B cell (primary cell): ENCODE measurements around the gene C9orf72. TPM values are rescaled to one million over a fixed set of nuclear protein-coding genes. Genes with fewer than 3 reads are reported as not detected.

Source experiments
- ATAC-seq: fragments of 200-7000 bp; cut with Tn5 transposase; one replicate; pipeline ENCODE4 v1.10.0; 2021; ENCODE audit warnings: low read depth, mild to moderate bottlenecking, moderate number of reproducible peaks, moderate library complexity
- CTCF ChIA-PET: fragments of 350-600 bp; sonication (Branson Sonifier 250); formaldehyde crosslinking; loops from one replicate; lab custom pipeline; 2021; ENCODE audit warnings: antibody characterized with exemption, inconsistent platforms; lab: Charles Lee
- POLR2A ChIA-PET: fragments of 350-600 bp; sonication (Branson Sonifier 250); formaldehyde crosslinking; loops from one replicate; lab custom pipeline; 2021; ENCODE audit warnings: antibody characterized with exemption; lab: Charles Lee
- DNase-seq: peaks from one replicate; pipeline ENCODE4 v3.0.0; 2013
- H2AFZ ChIP-seq: 2 replicates; pipeline ENCODE4 v1.6.1; 2012; ENCODE audit warnings: mild to moderate bottlenecking, low read depth, low read length; ENCODE audit not compliant: insufficient read depth, poor library complexity, severe bottlenecking
- H3K27ac ChIP-seq, 2 donors: 1 replicate in 1 of 2; 2 replicates in 1 of 2; pipeline ENCODE4 v1.5.1; 2012 to 2013; ENCODE audit warnings: low read length in 2 of 2, mild to moderate bottlenecking in 2 of 2, moderate library complexity in 1 of 2
- H3K27me3 ChIP-seq, 4 experiments: fragments of 200-600 bp in 1 of 4; sonication (generic) in 1 of 4; replicated peaks in 1 of 4; 1 replicate in 2 of 4; 2 replicates in 2 of 4; pipeline versions ENCODE4 v1.6.1 to v1.7.0; 2013 to 2016; ENCODE audit warnings: low read length in 3 of 4, mild to moderate bottlenecking in 2 of 4, mixed read lengths in 1 of 4, moderate library complexity in 1 of 4; ENCODE audit not compliant: insufficient read depth in 4 of 4, control insufficient read depth in 3 of 4; ENCODE audit errors: control extremely low read depth in 1 of 4
- H3K36me3 ChIP-seq, 2 experiments: replicated peaks in 1 of 2; 1 replicate in 1 of 2; 2 replicates in 1 of 2; pipeline versions ENCODE4 v1.6.1 to v1.7.1; 2013; ENCODE audit warnings: low read length in 1 of 2; ENCODE audit not compliant: insufficient read depth in 2 of 2, control insufficient read depth in 1 of 2; ENCODE audit errors: control extremely low read depth in 1 of 2, extremely low read depth in 1 of 2
- H3K4me1 ChIP-seq, 2 donors: fragments of 200-600 bp in 1 of 2; sonication (generic) in 1 of 2; 1 replicate in 1 of 2; 2 replicates in 1 of 2; pipeline versions ENCODE4 v1.5.1 to v1.6.1; 2013 to 2017; ENCODE audit warnings: low read length in 2 of 2; ENCODE audit not compliant: control insufficient read depth in 2 of 2, insufficient read depth in 2 of 2
- H3K4me2 ChIP-seq: replicated peaks from 2 replicates; pipeline ENCODE3; 2012; ENCODE audit warnings: mild to moderate bottlenecking, low read depth, low read length; ENCODE audit not compliant: poor library complexity, severe bottlenecking
- H3K4me3 ChIP-seq, 5 experiments: fragments of 200-600 bp in 1 of 5; sonication (generic) in 1 of 5; 1 replicate in 3 of 5; 2 replicates in 2 of 5; pipeline versions ENCODE4 v1.5.1 to v1.7.0; 2011 to 2016; ENCODE audit warnings: low read length in 4 of 5, mild to moderate bottlenecking in 4 of 5, low read depth in 2 of 5, control low read depth in 1 of 5, moderate library complexity in 1 of 5; ENCODE audit not compliant: insufficient read depth in 1 of 5; ENCODE audit errors: control extremely low read depth in 1 of 5, extremely low read depth in 1 of 5
- H3K79me2 ChIP-seq: fragments of 200-600 bp; sonication (generic); one replicate; pipeline ENCODE4 v1.6.0; 2016; ENCODE audit warnings: low read length; ENCODE audit not compliant: control insufficient read depth, insufficient read depth
- H3K9ac ChIP-seq: fragments of 200-600 bp; sonication (generic); 2 replicates; pipeline ENCODE4 v1.6.1; 2017; ENCODE audit warnings: mild to moderate bottlenecking, low read length, moderate library complexity
- H3K9me3 ChIP-seq, 3 donors: one replicate each; pipeline versions ENCODE4 v1.6.1 to v1.7.1; 2013; ENCODE audit warnings: low read length in 2 of 3; ENCODE audit not compliant: control insufficient read depth in 2 of 3, insufficient read depth in 1 of 3; ENCODE audit errors: control extremely low read depth in 1 of 3
- H4K20me1 ChIP-seq: 2 replicates; pipeline ENCODE4 v1.6.0; 2012; ENCODE audit warnings: mild to moderate bottlenecking, low read length; ENCODE audit not compliant: insufficient read depth, control insufficient read depth, poor library complexity, severe bottlenecking
- H3K27ac Mint-ChIP-seq: one replicate; pipeline ENCODE4 v1.8.0; 2021; ENCODE audit warnings: mixed read lengths
- H3K27me3 Mint-ChIP-seq: one replicate; pipeline ENCODE4 v1.8.0; 2021; ENCODE audit warnings: mixed read lengths
- H3K4me1 Mint-ChIP-seq: one replicate; pipeline ENCODE4 v1.8.0; 2021; ENCODE audit warnings: mixed read lengths
- H3K4me3 Mint-ChIP-seq: one replicate; pipeline ENCODE4 v1.8.0; 2021; ENCODE audit warnings: mixed read lengths
- H3K9me3 Mint-ChIP-seq: one replicate; pipeline ENCODE4 v1.8.0; 2022; ENCODE audit warnings: mixed read lengths; ENCODE audit not compliant: insufficient read depth
- CTCF ChIP-seq: fragments of 200-600 bp; IDR thresholded peaks from one replicate; pipeline ENCODE4 v1.8.0; 2022; ENCODE audit warnings: antibody characterized with exemption, mild to moderate bottlenecking
- EZH2 ChIP-seq: IDR thresholded peaks from 2 replicates; pipeline ENCODE4 v1.6.1; 2012; ENCODE audit warnings: borderline replicate concordance, low read depth, mild to moderate bottlenecking, moderate library complexity, low read length; ENCODE audit not compliant: insufficient read depth, poor library complexity, severe bottlenecking
- WGBS: methylation state at CpG from one replicate; pipeline ENCODE4 v1.1.5; 2013; ENCODE audit warnings: missing lambda C conversion rate; ENCODE audit not compliant: insufficient coverage; 5-methylcytosine and 5-hydroxymethylcytosine counted together
- intact Hi-C: fragments of 100-400 bp; cut with micrococcal nuclease; formaldehyde crosslinking; loops from one replicate; pipeline ENCODE4 v1.10.0; 2022
- polyA plus RNA-seq: library from polyadenylated mRNA; depleted of rRNA; stranded (reverse); fragments of >200 nt; gene quantifications from 2 replicates; pipeline ENCODE4 v1.2.3, GENCODE V29; 2012
- total RNA-seq, 2 donors: library from RNA; stranded (reverse); fragments of 120-200 nt in 1 of 2; gene quantifications; 1 replicate in 1 of 2; 2 replicates in 1 of 2; pipeline versions ENCODE4 v1.2.3 to v1.2.4, GENCODE V29; 2013 to 2022

The C9orf72 gene
- total and polyA plus RNA-seq, 2 donors (not counting 1 experiment from before 2014, with no cell fraction given) = 18.3 to 27.6 TPM

- Histone ChIP-seq H3K4me3 (peak overlapping the region; percentile 81 to 94 (median 92)), H2AFZ (peak overlapping the region; percentile 65), H3K36me3 (no peaks in the 10 kb centered on the region), H3K27me3 (no peaks in the 10 kb centered on the region), H3K9me3 (peaks cover 0 to 10% (median 0%) of the 10 kb centered on the region in 3 donors), H3K9ac (peak overlapping the region; percentile 99), H3K27ac (peak overlapping the region; percentile 97 to 99), H3K4me2 (peak overlapping the region; percentile 93), H4K20me1 (no peaks in the 10 kb centered on the region), H3K4me1 (peaks cover 16 to 19% of the 10 kb centered on the region in 2 donors), H3K79me2 (peaks cover 23% of the 10 kb centered on the region)
- H3K4me3 Mint-ChIP-seq = peak overlapping the region; percentile 98
- peak; percentile 84 for ATAC-seq
- H3K27me3 Mint-ChIP-seq = no peaks in the 10 kb centered on the region
- H3K9me3 Mint-ChIP-seq = peaks cover 7% of the 10 kb centered on the region
- intact Hi-C loops = loop anchor here (1.0 to 5.0 kb wide), 5 partner anchors 14 to 682 kb away; partner anchors contain the start of genes CAAP1, MOB3B and PLAA
- TF ChIP-seq EZH2 (no peak), CTCF (no peak)
- peak overlapping the region; percentile 100 for H3K27ac Mint-ChIP-seq
- 0% methylated on average over 26 of the region's 35 CpGs for WGBS
- peaks cover 27% of the 10 kb centered on the region for H3K4me1 Mint-ChIP-seq
- ChIA-PET CTCF (interaction anchor here (0.7 to 1.7 kb wide), 4 partner anchors 10 to 206 kb away, joined by 3 to 4 read pairs (median 3); no protein-coding TSS in a partner anchor), POLR2A (interaction anchor here (0.7 to 1.1 kb wide), 2 partner anchors 90 to 100 kb away, joined by 3 read pairs; no protein-coding TSS in a partner anchor)
- peak; percentile 100 for DNase-seq
Measured at GRCh38 chr9:27573634-27574590, 631 bp upstream of the C9orf72 start.
